ENCODE results near the gene AQP3.

The AQP3 gene

GRCh38 chr9:33453999-33454660, 6.7 kb upstream of the AQP3 start:
- no peak for TF ChIP-seq POLR2A (IDR thresholded peaks at IDR 0.05; ENCODE audit: low read length)
- no peak for TF ChIP-seq GATA1 (IDR thresholded peaks at IDR 0.05; ENCODE audit: low read depth, low read length)
- DNase-seq = no peak

GRCh38 chr9:33453286-33453860, 6.0 kb upstream of the AQP3 start:
- no peak for TF ChIP-seq GATA1 (IDR thresholded peaks at IDR 0.05; ENCODE audit: low read depth, low read length)
- no peak for TF ChIP-seq POLR2A (IDR thresholded peaks at IDR 0.05; ENCODE audit: low read length)
- no peak for DNase-seq

- DNase-seq = peak; percentile 54 to 73
Observed at GRCh38 chr9:33452828-33453271, 5.5 kb upstream of the AQP3 start.

GRCh38 chr9:33450621-33451146, 3.3 kb upstream of the AQP3 start:
- no peak for DNase-seq
- TF ChIP-seq GATA1 (IDR thresholded peaks at IDR 0.05; ENCODE audit: low read depth, low read length) (no peak), POLR2A (IDR thresholded peaks at IDR 0.05; ENCODE audit: low read length) (no peak)

More at GRCh38 chr9:33452828-33453271, 5.5 kb upstream of the AQP3 start:
- TF ChIP-seq GATA1 (IDR thresholded peaks at IDR 0.05; ENCODE audit: low read depth, low read length) (no peak), POLR2A (IDR thresholded peaks at IDR 0.05; ENCODE audit: low read length) (no peak)

- TF ChIP-seq GATA1 (IDR thresholded peaks at IDR 0.05; ENCODE audit: low read depth, low read length) = no peak
- TF ChIP-seq POLR2A (IDR thresholded peaks at IDR 0.05; ENCODE audit: low read length) = no peak
- DNase-seq = no peak
Observed at GRCh38 chr9:33449715-33450114, 2.3 kb upstream of the AQP3 start.

GRCh38 chr9:33447799-33448553, 583 bp upstream of the AQP3 start:
- TF ChIP-seq POLR2A (IDR thresholded peaks at IDR 0.05; ENCODE audit: low read length) (no peak), GATA1 (IDR thresholded peaks at IDR 0.05; ENCODE audit: low read depth, low read length) (no peak)
- no peak for DNase-seq

- peak; percentile 55 to 67 for DNase-seq
- no peak for TF ChIP-seq POLR2A (IDR thresholded peaks at IDR 0.05; ENCODE audit: low read length)
Observed at GRCh38 chr9:33446240-33446945, 1.0 kb downstream of the AQP3 start.

GRCh38 chr9:33445389-33446239, 1.8 kb downstream of the AQP3 start:
- TF ChIP-seq POLR2A (IDR thresholded peaks at IDR 0.05; ENCODE audit: low read length) (no peak), GATA1 (IDR thresholded peaks at IDR 0.05; ENCODE audit: low read depth, low read length) (no peak)
- DNase-seq = peak; percentile 77 to 85

GRCh38 chr9:33443464-33444154, 3.8 kb downstream of the AQP3 start:
- peak in 1 of 2 experiments; percentile 20 for DNase-seq
- TF ChIP-seq POLR2A (IDR thresholded peaks at IDR 0.05; ENCODE audit: low read length) = no peak

- no peak for DNase-seq
- TF ChIP-seq GATA1 (IDR thresholded peaks at IDR 0.05; ENCODE audit: low read depth, low read length) (no peak), POLR2A (IDR thresholded peaks at IDR 0.05; ENCODE audit: low read length) (no peak)
Observed at GRCh38 chr9:33443047-33443446, 4.3 kb downstream of the AQP3 start.

- DNase-seq = no peak
- TF ChIP-seq GATA1 (IDR thresholded peaks at IDR 0.05; ENCODE audit: low read depth, low read length) (no peak), POLR2A (IDR thresholded peaks at IDR 0.05; ENCODE audit: low read length) (no peak)
Observed at GRCh38 chr9:33442125-33442524, 5.3 kb downstream of the AQP3 start.

GRCh38 chr9:33440609-33441008, 6.8 kb downstream of the AQP3 start:
- no peak for DNase-seq
- no peak for TF ChIP-seq GATA1 (IDR thresholded peaks at IDR 0.05; ENCODE audit: low read depth, low read length)
- TF ChIP-seq POLR2A (IDR thresholded peaks at IDR 0.05; ENCODE audit: low read length) = no peak

Data from erythroblast (primary cell).